ENCODE measurements around the gene AEN.

GRCh38 chr15:88603885-88604284 lies 17.3 kb upstream of the AEN start:
- TF ChIP-seq YY1 (IDR thresholded peaks at IDR 0.05; ENCODE audit: insufficient read depth, insufficient read length) = no peak
- no peak for TF ChIP-seq ZNF274 (IDR thresholded peaks at IDR 0.05; ENCODE audit: low read depth, low read length)
- no peak for TF ChIP-seq SUZ12 (IDR thresholded peaks at IDR 0.05; ENCODE audit: extremely low read depth, insufficient read depth, insufficient read length)

All from NT2/D1 (cell line).